ENCODE data around the gene LRP6.

Gene LRP6

DNA sequence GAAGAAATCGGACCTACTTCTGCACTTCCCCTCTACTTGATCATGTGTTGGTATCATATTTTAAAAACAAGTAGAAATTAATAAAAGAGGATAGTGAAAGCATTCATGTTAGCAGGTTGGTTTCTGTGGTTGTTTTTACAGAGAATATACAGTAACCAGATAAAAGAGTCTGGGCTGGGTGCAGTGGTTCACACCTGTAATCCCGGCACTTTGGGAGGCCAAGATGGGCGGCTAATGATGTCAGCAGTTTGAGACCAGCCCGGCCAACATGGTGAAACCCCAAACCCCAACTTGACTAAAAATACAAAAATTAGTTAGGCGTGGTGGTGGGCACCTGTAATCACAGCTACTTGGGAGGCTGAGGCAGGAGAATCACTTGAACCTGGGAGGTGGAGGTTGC, 55.9 kb downstream of the LRP6 start:
- DNase-seq = no peak

DNA sequence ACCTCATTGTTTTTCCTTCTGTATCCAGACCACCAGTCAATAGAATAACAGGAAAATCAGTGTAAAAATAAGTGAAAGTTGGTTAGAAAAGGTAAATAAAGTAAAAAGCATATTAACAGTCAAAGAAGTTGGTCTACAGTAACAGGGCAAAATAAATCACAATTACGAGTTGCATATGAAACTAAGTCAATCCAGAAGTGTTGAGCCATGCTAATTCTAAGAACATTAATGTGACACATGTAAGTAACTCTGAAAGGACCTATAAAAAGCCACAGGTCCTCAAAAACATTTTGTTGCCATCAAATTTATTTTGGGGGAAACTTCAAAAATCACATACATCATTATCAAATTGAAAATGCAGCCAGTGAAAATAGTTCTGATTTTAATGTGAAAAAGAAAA, 56.4 kb downstream of the LRP6 start:
- DNase-seq = no peak

DNA sequence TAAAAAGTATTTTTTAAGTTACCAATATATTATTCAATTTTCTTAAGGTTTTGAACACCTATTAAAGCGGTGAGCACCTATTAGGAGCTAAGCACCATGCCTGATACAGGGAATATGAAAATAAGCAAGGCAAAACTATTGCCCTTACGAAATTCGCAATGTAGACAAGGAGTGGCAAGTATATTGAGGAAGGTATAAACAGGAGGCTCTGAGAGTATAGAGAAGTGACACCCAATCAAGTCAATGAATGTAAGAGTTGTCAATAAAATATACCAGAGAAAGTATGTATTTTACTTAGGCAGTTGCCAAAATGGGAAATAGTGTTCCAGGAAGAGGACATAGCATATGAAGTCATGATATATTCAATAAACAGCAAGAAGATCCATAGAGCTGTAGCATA, 57.2 kb downstream of the LRP6 start:
- no peak for DNase-seq

DNA sequence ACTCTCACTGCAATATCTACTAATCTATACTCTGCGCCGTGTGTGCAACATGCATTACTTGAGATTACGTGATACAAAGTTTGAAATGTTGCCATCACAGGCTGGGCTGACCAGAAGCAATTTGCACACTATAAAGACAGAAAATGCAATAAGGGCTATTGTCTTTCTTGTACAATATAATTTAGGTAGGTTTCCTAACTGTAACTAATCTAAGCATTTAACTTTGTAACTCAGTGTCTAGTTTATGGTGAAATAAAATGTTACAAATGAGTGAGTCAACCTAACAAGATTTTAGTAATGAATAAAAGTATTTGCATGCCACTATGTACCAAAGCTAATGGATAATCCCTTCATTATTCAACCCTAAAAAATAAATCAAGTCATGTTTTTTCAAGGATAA, 57.8 kb downstream of the LRP6 start:
- DNase-seq = no peak

DNA sequence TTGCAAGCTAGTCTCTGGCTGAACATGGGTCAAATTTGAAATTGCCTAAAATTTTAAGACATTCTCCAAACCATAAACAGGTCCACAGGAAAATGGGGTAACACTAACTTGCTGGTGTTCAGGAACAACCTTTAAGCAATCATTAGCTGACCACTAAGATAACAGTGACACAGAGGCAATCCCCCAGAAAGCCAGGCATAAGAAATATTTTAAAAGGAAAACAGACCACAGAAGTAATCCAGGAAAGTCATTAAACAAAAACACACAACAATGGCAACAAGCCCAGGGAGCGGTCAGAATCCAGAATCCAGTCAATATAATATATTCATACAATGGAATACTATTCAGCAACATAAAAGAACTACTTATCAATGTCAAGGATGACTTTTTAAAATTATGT, 59.1 kb downstream of the LRP6 start:
- peak; percentile 13 for DNase-seq

DNA sequence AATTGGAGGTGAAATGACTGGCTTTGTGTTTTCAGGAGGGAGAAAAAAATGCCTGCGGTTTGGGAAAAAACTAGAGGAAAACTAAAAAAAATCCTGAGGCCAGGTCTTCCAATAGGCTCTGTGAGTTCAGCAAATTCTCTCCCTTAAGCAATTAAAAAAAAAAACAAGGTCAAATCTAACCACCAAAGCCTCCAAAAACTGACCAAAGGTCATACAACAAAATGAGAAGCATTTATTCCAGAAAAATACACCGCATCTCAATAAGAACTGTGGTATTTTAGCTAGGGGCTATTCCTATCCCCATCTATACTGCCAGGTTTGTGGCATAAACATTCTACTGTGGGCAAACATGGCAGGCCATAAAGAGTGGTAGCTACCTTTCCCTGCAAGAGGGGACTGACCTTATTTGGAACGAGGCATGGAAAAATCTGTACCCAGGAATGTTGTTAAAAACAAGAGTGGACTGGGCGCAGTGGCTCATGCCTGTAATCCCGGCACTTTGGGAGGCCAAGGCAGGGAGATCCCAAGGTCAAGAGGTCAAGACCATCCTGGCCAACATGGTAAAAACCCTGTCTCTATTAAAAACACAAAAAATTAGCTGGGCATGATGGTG, 60.0 kb downstream of the LRP6 start:
- no peak for DNase-seq

DNA sequence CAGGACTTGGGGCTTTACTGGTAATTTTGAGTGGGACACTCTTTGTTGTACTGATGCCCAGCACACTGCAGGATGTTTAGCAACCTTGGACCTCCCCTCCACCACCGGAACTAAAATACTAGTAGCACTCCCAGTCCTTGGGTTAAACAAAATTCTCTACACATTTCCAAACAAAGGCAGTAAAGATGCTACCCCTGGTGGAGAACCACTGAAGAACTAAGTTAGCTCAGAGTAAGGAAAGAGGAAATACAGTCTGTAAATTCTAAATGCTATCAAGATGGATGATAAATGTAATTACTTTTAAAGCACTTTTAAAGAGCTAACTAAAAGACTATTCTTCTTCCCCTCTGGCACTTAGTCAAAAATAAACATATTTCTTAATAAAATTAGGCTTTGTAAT, 64.1 kb downstream of the LRP6 start:
- DNase-seq = no peak

DNA sequence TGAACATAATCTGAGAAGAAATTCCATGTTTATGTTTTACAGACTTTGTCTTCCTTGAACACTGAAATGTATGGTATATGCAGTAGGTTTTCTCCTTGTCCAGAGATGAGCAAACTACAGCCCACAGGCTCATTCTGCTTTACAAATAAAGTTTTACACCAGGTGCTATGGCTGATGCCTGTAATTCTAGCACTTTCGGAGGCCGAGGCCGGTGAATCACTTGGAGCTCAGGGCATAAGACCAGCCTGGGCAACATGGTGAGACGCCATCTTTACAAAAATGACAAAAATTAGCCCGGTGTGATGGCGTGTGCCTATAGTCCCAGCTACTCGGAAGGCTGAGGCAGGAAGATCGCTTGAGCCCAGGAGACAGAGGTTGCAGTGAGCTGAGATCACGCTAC, 64.7 kb downstream of the LRP6 start:
- DNase-seq = no peak

DNA sequence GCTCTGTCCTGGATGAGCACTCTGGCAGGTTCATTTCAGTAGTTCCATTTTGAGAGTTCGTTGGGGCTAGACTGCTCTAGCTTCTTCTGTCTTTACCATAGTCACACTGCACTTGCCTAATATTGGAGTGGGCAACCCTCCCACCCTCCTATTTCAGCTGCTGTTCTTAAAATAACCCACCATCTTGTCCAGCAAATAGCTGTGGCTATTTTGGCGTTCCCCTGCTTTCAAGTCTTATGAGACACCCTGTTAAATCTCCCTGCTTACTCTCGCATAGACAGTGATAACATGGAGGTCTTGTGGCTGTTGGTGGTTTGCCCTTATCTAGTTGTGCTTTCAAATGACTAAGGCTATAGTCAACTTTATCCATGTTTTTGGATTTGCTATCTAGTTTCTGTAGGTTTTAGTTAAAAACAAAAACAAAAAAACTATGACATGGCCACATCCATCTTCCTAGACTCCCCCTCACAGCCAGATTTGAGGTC, 65.5 kb downstream of the LRP6 start:
- DNase-seq = no peak

DNA sequence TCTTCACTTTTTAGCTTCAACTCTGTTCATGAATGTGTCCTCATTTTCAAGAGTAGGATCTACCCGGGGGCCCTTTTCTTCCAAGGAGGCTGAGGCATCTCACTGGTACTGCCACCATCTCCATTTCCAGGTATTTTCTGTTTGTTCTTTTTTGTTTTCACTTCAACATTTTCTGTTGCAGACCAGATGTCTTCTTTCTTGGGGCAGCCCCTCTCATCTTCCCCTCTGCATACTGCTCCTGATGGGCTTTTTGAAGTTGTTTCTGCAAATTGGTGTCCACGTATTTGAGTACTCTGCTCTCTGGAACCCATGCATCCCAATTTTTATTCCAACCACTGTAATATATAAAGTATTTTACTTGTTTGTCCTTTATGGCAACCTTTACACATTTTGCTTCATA, 66.5 kb downstream of the LRP6 start:
- no peak for DNase-seq

DNA sequence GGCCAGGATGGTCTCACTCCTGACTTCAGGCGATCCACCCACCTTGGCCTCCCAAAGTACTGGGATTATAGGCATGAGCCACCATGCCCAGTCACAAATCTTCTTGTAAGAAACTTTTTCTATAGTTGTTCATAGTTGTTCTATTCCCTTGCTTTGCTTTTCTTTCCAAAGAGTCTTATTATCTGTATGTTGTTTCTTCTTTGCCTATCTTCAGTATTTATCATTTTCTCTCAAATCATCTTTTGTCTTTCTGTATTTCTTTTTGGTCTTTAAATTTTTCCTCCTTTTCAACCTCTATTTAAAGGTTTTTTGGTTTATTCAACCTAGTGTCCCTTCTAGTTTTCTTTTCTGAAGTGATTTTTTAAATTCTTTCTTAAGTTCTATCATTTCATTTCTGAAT, 68.7 kb downstream of the LRP6 start:
- DNase-seq = no peak

DNA sequence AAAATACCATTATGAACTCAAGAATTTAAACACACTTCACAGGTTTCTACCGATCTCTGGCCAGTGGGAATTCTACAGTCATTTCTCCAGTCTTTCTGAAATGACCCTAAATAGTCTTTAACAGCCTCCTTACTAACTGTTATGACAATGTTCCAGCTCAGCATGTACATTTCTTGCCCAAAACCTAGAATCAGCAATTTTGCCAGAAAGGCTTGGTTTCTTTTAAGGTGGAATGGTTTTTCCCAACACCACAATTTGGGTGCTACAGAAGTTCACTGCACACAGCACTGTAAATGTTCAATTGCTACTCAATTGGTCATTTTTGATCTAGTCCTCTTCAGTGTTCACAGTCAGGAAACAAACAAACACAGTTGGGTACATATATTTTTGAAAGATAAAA, 69.7 kb downstream of the LRP6 start:
- DNase-seq = no peak

DNA sequence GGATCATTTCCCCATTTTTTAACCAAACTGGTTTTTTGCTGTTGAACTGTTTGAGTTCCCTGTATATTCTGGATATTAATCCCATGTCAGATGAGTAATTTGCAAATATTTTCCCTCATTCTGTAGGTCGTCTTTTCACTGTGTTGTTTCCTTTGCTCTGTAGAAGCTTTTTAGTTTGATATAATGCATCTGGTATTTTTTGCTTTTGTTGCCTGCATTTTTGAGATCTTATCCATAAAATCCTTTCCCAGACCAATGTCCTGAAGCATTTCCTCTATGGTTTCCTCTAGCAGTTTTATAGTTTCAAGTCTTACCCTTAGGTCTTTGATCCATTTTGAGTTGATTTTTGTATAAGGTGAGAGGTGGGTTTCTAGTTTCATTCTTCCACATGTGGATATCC, 71.3 kb downstream of the LRP6 start:
- DNase-seq = no peak

DNA sequence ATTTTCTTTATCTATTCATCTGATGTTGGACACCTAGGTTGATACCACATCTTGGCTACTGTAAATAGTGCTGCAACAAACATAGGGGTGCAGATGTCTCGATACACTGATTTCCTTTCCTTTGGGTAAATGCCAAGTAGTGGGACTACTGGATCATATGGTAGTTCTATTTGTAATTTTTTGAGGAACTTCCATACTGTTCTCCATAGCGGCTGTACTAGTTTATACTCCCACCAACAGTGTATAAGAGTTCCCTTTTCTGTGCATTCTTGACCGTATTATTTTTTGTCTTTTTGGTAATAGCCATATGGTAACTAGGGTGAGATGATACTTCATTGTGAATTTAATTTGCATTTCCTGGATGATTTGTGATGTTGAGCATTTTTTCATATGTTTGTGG, 71.8 kb downstream of the LRP6 start:
- no peak for DNase-seq

DNA sequence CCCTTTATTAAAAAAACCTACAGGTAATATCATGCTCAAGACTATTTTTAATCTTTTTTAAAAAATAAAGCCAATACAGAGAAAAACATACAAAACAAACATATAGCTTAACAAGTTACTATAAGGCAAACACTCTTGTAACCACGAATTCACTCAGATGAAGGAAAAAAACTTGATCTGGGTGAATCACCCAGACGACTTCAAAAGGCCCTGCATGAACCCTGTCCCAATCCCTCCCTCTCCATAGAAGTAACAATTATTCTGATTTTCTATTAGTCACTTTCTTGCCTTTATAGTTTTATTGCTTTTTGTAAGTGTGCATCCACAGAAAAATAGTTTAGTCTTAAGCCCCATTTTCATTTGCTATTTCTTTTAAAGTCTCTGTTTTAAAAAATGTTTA, 72.6 kb downstream of the LRP6 start:
- DNase-seq = peak; percentile 40

DNA sequence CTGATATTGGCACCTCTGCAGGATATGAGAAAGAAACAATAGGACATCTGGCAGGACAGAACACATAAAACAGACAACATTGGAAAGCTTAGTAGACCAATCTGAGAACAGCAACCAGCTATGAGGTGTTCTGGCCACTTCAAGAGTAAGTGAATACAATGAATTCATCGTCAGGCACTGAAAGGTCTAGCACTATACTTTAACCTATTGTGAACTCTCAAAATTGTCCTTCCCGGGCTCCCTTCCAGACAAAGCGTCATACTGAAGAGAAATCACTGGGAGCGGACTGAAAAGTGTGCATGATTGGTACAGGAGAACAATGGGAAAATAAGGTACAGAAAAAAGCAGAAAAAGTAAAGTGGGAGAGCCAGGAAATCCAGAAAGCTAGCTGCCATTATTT, 75.8 kb downstream of the LRP6 start:
- no peak for DNase-seq

DNA sequence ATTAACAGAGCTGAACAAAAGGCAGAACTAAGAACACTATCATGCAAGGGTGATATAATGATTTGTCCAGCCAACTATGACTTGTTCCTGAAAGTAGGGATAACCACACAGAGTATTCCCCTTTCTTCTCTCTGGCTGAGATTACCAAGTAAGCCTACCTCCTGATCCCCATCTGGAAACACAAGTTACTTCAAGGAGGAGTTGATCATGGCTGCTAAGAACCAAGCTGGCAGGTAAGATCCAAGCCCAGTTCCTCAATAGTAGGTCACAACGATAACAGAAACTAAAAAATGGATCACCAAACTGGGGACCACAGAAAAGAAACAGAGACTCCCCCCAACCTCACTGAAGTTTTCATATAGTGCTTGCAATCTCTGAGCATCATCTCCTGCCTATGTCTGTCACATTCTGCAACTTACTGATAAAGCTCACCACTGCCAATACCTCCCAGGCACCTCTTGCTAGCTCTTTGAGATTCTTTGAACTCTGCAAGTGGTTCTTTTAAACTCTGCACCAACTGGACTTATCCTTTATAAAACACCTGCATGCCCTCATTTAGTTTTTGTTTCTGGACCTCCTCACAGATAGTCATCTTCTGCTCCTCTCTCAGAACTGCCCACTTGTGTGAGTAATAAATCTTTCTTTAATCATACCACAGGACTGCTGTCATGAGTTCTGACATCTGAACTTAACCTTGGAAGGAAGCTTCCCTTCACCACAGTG, 76.6 kb downstream of the LRP6 start:
- no peak for DNase-seq

DNA sequence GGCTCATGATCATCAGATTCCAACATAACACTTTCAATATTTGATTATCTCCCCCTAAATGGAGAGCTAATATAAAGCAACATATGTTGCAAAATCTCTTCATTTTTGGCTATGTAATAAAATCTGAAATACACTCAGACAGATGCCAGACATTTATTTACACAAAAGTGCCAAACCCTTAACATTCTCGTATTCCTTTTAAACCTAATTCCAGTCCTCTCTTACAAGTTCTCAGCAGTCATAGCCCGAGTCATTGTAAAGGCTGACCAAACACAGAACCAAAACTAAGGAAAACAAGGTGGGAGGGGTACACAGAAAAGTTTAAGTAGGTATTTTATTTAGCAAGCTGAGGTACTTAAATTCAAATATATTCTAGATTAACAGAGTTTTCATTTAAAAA, 81.4 kb downstream of the LRP6 start:
- DNase-seq = no peak

DNA sequence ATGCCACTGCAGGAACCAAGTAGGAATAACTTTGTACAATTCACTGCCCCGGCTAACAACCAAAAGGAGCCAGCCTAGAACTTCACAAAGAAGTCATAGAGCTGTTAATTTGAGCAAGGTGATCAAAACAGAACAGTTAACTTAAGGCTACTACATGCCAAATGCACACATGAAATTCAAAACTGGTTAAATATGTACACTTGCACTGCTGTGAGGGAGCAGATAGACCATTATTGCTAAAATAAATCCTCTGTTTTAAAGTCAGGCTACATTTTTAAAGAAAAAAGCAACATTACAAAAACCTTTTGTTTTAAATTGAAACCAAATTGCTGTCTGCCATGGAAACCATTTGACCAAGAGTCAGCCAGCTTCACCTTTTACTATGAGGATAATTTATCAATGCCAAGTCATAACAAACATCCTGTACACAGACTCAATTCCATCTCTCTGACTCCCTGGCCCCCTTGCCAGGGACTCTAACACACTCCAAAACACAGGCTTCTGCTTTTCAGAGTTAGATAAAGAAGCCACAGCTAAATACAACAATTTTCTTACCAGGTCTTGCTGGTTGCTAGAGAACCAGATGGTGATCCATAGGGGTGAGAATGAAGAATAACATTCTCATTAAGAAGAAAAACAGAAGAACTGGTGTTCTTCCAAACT, 84.0 kb downstream of the LRP6 start:
- no peak for DNase-seq

DNA sequence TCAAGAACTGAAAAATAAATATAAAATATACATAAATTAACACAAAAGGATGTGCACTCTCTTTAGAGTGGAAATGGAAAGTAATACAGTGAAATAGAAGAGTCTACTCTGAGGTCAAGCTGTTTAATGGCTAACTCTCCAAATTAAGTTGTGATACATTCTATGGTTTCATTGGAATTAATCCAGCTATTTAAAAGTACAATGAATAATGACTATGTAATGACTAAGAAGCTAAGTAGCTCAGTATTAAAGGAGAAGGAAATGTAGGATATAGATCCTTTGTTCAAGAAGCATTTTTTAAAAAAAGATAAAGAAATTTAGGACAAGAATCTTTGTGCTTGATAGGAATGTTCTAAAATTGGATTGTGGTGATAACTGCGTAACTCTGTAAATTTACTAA, 85.3 kb downstream of the LRP6 start:
- DNase-seq = peak; percentile 44

DNA sequence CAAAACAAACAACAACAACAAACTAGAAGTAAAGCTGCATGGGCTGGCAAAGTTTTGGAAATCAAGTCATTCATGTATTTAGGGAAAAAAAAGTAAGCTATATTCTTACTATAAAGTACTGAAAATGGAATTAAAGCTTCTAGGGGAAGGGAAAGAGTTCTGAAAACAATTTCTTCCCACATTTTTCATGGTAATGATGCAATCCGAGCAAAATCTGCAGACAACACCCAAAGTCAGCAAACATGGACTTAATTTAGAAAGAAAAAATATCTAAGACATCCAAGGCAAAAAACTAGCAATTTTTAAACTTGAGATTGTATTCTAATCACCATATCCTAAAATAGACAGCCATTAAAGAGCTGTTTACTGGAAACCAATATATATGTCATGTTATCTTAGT, 86.3 kb downstream of the LRP6 start:
- DNase-seq = no peak

DNA sequence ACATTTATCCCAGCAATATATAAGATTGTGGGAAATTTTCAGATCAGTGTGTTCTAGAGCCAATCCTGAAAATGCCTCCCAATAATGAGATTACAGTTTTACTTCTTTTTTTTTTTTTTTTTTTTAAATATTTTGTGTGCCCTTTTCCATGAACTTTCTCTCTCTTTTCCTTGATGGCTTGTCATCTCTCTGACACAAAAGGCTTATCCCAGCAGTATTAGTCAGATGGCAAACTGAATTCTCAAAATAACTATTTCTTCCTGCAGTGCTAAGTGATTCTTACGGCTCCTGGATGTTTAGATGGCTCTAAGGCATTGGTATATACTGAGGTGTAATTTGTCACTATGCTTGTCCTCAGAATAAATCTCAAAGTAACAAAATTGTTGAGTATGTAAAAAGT, 86.7 kb downstream of the LRP6 start:
- DNase-seq = no peak

DNA sequence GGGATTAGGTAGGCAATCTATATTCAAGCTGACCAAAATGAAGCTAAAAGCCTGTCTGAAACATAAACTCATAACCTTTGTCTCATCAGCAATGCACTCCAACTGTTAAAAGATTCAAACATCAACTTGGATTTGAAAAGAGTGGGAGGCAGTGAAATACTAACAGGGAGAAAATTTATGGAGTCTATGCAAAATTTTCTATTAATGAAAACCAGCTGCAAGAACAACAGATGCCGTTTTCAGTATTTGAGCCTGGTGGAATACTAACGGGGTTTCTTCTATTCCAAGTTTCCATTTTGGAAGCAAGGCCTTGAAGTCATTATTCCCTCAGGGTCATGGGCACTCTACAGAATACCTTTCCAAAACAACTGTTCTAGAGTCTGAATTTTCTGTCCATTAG, 88.3 kb downstream of the LRP6 start:
- no peak for DNase-seq

DNA sequence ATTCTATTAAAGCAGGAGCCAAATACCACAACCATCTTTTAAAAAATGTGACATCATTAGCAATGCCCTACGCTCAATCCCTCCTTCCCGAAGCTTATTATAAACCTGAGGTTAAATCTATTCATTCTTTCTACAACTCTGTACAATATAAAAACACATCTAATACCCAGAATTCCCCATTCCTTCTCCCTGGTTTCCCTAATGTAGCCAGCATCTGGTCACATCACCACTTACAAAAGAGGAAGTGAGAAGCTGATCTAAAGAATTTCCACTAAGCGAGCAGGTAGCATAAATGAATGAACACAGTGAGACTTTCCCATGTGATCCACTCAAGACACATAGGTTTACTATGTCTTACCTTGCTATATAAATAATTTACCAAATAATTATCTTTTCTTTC, 90.4 kb downstream of the LRP6 start:
- no peak for DNase-seq
